Measurements from ENCODE around the gene GPR63. TPM values are rescaled to one million over a fixed set of nuclear protein-coding genes. Genes with fewer than 3 reads are reported as not detected.

The GPR63 gene
- total RNA-seq, 1 experiment from 2014 or later, result 2.2 TPM

DNA sequence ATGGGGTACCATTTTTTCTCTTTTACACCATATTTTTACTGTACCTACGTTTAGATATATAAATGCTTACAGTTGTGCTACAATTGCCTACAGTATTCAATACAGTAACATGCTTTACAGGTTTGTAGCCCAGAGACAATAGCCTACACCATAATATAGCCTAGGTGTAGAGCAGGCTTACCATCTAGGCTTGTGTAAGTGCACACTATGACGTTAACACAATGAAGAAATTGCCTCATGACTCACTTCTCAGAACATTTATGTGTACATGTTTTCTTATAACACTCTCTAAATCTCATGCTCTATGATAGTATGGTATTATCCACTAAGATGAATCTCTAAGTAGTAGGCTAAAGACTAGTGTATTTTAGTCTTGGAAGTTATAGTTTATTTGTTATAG is 13.5 kb downstream of the GPR63 start:
- DNase-seq (ENCODE audit: low spot score), result no peak

DNA sequence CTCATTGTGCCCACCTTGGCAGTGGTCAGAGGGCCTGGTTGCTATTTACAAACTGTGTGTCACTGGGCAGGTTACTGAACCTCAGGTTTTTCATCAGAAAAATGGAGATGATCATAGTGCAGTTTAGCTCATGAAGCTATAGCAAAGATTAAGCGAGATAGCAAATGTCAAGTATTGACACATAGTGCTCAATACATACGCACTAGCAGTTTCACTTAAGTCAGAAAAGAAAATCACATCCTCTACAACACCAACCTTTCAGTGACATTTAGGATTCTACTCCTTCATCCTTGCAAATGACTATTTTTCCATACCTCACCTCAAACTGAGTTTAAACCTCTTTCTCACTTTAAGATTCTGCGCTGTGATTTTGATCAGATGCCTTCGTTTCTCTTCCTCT is 16.2 kb downstream of the GPR63 start:
- DNase-seq (ENCODE audit: low spot score), result no peak

DNA sequence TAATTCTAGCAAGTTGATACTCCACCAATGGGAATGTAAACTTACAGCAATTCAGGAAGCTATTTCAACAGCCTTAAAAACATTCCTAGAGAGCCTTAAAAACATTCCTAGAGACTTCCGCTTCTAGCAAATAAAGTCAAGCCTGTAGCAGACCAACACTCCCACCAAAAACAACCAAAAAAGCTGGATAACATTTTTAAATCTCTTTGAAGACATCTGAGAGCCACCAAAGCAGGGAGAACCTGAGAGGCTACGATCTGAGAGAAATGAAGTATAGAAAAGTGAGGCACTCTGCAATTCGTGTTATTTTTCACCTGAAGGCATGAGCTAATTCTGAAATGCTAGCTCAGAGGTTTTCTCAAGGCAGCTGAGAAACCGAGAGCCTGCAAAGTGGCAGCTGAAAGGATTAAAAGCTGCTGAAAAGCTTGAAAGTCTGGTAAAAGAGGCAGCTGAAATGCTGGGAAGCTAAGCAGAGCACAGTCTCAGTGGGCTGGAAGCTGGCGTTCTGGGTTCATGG is 20.9 kb downstream of the GPR63 start:
- DNase-seq (ENCODE audit: low spot score), result no peak

DNA sequence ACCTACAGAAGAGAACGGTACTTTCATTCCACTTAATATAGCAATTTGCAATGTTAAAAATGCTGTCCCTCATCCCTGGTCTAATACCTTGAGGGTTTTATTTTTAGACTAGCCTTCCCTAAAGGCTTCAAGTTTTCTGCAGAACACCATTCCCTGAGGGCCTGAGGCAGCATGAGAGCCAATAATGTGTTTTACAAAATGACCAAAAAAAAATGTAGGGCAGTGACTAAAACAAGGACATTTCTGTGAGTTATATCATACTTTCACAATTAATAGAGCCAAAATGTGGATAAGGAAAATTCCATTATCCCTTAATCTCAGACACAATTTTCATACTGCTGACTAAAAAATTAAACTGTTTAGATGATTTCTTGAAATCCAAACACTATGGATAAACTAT is 22.7 kb downstream of the GPR63 start:
- no peak for DNase-seq (ENCODE audit: low spot score)

DNA sequence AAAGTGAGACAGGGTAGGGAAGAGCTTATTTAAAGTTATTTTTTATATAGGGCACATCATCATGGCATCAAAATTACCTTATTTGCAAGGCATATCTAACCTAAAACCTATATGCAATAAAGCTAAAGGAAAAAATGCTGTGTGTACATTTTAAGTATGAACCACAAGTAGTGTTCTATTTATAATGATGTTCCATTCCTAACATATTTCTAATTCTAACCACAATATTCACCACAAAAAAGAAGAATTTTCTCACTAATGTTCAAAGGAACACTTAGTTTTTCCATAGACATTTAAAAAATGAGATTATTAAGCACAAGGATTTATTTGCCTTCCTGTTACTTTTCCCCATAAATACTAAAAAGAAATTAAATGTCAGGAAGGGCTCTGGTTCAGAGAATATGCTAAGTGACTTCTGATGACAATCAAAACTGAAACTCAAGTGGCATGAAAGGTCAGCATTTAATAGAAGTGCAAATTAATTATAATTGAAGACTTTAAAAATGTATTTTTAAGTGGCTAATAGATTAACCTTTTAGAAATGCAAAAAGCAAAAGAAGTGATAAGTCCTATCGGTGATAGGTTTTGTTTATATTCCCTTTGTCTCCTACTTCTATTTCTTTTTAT is 25.1 kb downstream of the GPR63 start:
- no peak for DNase-seq (ENCODE audit: low spot score)

DNA sequence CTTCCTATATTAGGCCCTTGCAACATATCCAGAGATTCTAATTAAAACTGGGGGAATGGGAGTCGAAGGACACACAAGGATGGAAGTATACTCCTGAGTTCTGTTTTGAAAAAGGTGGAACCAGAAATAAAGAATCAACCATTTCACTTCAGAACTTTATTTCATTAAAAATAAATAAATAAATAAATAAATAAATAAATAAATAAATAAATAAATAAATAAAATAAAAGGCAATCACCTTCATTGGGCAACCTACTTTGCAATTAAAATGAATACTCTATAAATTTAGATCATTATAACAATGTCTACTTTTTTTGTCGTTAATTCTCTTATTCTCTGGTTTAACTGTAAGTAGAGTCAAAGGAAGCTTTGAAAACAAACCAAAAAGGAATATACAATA is 25.6 kb downstream of the GPR63 start:
- no peak for DNase-seq (ENCODE audit: low spot score)

DNA sequence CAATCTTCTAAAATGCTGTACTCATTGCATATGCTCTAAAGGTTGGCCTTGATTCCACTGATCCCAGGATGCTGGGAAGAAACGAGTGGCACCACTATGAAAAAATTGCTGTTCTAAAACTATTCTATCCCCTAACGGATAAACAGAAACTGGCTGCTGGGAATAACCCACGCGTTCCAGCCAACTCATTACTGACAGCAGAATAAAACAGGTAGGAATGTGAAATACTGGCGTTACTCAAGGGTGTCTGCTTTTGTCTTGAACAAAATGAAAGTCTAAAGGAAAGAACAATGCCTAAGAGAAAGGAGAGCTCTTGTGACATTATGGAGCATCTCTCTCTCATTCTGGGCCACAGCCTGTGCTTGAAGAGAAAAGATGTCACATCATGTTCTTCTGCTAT is 26.1 kb downstream of the GPR63 start:
- no peak for DNase-seq (ENCODE audit: low spot score)

DNA sequence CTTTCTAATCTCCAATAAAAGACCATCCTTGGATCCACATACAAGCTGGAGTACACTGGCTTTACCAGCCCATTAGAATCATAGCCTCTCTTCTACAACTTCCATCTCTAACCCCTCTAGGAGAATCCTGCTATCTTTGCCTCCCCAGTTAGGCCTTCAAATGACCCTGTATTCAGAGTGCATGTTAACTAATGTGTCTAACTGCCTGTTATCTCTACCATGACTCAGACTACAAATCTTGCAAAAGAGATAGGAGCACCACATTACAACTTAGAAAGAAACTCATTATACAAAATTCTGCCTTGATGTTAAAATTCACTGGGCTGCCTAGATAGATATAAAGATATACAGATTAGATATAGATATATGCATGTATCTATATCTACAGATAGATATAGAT is 28.2 kb downstream of the GPR63 start:
- no peak for DNase-seq (ENCODE audit: low spot score)

DNA sequence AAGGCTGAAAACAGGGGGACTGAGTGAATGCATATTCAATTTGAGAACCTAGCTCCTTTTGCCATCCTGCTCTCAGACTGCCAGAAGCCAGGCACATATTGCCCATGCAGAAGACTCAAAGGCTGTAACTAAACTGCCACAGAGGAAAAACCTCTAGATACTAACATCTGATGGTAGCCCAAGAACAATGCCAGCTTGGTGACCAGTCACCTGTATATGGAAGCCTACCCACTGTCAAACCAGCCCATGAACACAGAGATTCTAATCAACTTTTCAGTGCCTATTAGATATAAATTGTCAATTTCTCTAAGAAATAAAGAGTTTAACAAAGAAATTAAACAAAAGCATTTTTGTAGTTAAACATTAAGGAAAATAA is 34.2 kb downstream of the GPR63 start:
- no peak for DNase-seq (ENCODE audit: low spot score)

DNA sequence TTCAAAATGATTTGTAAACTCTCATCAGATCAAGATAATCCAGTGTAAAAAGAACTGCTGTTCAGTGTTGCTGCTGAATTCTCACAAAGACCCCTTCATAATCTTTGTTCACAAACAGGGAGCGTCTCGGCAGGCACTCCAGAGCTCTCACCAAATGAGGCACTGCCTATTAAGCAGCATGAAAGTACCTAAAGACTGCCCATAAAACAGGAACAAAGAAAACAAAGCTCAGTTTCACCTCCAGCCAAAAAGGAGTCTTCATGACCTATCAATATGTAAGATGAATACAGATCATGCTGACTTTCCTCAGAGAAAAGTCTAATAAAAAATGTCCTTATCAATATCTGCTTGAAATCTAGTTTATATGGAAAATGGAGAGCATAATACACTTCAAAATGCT is 41.8 kb downstream of the GPR63 start:
- DNase-seq (ENCODE audit: low spot score), result no peak

DNA sequence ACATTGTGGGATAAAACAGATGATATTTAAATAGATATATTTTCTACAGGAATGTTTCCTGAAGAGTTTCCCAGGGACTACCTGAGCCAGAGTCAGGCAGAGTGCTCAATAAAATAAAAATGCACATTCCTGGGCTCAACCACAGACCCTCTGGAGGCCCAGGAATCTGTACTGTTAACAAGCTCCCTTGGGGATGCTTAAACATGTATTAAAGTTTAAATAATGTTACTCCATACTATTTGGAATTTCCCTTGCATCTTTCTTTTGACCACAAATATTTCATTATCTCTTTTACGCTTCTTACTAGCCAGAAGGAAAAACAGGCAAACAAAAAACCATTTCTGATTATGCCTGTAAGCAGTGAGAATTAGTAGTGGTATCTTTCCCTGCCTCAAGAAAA is 42.3 kb downstream of the GPR63 start:
- no peak for DNase-seq (ENCODE audit: low spot score)

DNA sequence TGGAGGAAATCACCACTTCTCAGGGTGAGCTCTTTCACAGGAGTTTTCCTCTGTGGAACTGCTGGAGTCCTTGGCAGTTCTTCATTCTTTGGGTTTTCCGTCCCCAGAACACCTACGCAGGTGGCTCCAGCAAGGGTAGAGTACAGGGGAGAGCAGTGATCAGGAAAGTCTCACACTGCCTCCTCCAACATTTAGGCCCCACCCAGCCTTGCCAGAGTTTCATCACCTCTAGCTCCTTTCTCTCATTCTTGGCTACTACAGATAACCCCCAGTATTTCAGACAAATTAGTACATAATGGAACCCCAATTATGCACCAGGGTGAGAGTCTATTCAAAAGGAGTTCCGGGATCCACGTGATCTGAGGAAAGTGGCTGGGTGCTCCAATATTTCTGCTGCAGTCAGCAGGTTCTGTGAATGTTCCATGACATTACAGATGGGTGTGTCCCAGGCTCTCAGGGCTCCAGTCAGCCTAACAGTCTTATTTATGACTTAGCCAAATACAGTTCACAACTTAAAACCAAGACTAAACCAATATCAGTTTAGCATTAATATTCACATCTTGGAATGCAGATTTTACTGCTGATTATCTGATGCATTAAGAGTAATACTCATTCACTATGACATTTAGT is 44.6 kb downstream of the GPR63 start:
- DNase-seq (ENCODE audit: low spot score), result no peak

DNA sequence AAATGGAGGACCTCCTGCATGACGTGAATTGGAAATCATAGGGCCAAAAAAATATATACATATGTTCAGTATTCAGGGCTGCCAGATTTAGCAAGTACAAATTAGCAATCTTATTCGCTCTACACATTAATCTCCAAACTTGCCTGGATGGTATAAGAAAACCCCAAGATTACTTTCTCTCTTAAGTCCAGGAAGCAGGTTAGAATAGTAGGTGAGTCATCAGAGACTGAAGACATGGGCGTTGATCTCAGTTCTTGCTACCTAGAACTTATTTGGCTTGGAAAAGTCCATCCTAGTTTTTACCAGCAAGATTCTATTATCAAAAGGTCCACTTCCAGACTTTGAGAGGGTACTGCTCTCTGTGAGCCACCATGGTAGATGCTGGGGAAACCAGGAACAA is 47.4 kb downstream of the GPR63 start:
- DNase-seq (ENCODE audit: low spot score), result no peak

DNA sequence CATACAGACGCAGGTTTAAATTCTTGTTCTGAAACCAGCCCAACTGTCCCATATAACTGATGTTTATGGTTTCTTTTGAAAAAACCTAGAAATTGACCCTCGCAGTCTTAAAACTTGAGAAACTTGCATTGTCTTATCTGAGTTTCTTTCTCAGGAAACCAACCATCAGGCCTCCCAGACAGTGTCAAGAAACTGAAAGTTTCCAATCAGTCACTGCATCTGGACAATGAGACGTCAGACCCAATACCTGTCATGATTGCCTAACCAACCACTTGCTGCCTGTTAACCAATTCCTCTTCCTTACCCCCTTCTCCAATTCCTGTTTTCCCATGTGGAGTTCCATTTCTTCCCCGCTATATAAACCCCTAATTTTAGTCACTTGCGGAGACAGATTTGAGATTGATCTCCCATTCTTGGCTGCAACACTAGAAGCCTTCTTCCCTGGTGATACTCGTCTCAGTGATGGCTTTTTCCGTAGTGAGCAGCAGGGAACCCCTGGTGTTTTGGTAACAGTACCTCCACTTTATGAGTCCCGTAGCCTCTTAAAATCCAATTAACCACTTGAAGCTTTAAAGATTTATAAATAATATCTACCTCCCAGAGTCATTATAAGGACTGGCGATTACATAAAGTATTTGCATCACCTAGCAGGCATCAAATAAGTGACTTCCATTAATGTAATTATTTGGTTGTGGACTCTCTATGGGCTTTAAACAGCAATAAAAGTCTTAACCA is 49.3 kb downstream of the GPR63 start:
- DNase-seq (ENCODE audit: low spot score), result no peak

DNA sequence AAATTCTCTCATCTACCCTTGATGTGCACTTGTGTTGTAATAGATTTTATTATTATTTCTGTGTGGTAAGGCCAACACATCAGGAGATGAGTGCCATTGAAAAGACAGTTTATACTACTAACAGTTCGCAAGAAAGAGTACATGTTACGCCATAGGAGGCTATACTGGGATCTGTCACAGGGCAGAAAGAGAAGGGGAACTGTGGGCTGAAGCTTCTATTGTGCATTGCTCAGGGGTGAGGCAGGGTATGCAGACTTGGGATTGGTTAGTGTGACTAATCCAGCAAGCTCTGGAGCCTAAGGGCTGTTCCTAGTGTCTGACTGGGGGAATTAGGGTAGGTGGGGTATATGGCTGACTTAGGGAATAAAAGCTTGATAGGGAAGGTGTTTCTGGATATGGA is 50.9 kb downstream of the GPR63 start:
- DNase-seq (ENCODE audit: low spot score), result no peak

DNA sequence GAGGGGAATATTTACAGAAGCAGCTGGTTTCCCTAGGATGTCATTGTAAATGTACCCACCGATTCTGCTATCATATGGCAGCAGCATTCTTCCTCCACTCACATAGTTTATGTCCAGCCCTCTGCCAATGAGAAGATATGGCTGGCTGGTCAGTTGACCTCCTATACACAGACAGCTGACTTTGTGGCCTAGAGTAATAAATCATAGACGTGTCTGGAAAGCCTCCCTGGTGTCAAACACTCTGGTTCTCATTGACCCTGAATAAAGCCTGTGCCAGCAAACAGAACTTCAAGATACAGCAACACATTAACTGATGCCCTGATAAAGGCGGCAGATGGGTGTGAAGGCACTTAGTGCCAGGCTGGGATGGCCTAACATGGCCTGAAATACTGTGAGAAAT is 52.6 kb downstream of the GPR63 start:
- no peak for DNase-seq (ENCODE audit: low spot score)

DNA sequence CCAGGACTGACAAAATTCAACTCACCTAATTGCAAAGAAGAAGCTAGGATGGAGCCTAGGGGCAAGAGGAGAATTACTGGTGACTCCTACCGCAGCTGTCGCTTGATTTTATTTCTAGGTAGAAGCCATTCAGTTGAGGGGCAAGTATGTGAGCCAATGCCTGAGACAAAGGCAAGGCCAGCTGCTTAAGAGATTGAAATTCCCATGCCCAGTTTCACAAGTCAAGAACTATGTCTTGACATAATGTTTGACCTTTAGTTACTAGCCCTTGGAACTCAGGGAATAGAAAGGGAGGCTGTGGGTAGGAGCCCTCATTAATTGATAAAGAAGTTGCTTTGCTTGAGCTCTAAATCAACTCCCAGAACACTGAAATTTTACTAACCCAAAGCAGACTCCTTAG is 54.0 kb downstream of the GPR63 start:
- no peak for DNase-seq (ENCODE audit: low spot score)

DNA sequence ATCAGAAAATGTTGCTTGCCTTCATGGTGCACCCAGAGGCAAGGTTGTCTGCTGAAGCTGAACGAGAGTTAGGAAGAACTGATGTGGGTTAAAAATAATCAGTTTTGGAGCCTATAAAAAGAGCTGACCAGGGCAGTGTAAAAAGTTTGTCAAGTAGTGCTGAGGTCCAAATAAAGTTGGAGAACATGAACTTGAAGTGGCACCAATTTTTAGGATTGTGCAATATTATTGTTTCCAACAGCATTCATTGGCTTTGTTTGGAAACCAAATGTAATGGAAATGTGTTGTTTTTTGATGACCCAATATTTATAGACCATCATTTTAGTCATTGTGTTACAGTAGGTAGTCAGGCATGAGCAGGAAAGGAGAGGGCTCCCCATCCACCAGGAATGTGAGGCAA is 55.7 kb downstream of the GPR63 start:
- no peak for DNase-seq (ENCODE audit: low spot score)

DNA sequence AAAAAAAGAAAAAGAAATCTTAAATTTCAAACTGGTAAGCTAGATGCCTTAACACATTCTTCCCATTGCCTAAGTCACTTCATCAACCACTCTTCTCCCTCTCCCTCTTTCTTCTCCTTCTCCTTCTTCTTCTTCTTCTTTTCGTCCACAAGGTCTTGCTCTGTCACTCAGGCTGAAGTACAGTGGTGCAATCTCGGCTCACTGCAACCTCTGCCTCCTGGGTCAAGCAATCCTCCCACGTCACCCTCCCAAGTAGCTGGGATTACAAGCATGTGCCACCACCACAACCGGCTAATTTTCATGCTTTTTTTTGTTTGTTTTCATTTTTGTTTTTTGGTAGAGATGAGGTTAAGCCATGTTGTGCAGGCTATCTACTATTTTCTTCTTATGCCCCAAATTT is 60.2 kb downstream of the GPR63 start:
- no peak for DNase-seq (ENCODE audit: low spot score)

DNA sequence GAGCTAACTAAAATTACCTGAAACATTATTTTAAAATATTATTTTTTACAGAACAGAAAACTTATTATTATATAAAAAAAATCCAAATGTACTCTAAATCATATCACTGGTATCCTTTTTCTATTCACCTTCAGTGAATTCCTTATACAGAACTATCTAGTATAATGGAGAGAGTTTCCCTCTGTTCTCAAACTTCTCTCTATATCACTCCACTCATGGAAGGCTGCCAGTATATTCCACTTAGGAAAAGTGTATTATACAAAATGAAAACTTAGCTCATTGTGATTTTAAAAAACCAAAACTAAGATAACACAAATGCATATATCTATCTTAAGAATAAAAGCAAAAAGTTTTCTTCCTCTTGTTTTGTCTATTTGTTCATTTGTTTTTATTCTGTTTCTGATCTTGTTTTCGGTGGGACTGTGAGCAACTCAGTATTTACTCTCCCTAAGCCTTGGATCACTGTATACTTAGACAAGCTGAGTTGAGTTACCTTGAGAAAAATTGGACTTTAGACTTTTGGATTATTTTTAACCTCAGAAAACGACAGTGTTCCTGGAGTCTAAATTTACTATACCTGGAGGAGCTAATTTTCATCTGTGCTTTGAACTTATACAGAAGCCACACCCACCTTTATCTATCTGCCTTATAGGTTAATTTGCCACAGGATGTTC is 61.4 kb downstream of the GPR63 start:
- DNase-seq (ENCODE audit: low spot score), result no peak

DNA sequence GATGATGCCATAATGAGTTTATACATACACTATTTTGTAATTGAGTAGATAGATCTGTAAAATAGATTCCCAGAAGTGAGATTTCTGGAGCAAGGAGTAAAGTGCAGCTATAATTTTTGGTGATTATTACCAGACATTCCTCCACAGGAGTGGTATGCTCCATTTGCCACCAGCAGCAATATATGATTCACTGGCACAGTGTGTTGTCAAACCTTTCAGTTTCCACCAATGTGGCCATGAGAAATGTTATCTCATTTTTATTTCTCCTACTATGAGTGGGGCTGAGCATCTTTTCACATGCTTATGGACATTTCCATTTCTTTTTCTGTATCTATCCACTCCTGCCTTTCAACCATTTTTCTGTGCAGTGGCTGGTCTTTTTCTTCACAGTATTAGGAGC is 70.5 kb downstream of the GPR63 start:
- no peak for DNase-seq (ENCODE audit: low spot score)

DNA sequence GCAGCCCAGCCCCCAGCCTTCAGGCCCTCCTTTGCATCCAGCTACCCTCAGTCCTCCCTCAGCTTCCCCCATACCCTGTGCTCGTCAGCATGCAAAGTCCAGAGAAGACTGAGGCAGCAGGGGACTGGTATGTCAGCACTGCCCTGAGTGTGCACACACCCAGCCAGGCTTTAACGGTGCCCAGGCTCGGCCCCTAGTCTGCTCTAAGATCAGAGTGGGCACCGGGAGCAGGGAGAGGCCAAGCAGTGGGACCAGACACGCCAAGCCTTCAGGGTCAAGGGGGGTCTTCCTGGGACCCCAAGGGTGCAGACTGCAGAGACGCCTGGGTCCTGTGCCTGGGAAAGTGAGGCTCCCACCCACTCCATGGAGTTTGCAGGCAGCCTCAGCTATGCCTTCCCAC is 74.7 kb downstream of the GPR63 start:
- DNase-seq (ENCODE audit: low spot score), result no peak

DNA sequence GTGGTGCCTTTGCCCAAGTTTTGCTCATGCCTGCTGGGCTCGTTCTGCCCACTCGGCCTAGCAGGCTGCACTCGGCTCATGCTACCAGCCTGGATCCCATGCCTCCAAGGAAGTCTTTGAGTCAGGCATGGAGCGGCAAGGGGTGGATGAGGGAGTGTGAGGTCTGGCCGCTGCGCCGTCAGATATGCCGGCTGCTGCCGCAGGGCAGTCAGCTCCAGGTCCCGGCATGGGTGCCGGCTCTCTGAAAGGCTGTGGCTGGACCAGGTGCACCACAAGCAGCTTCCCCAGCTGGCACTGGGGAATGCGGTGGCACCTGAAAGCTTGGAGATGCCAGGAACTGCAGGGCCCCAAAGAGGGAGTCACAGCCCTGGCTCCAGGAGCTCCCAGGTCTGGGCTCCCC is 75.5 kb downstream of the GPR63 start:
- no peak for DNase-seq (ENCODE audit: low spot score)
